ENCODE measurements around the gene ANKMY1.

The ANKMY1 gene

DNA sequence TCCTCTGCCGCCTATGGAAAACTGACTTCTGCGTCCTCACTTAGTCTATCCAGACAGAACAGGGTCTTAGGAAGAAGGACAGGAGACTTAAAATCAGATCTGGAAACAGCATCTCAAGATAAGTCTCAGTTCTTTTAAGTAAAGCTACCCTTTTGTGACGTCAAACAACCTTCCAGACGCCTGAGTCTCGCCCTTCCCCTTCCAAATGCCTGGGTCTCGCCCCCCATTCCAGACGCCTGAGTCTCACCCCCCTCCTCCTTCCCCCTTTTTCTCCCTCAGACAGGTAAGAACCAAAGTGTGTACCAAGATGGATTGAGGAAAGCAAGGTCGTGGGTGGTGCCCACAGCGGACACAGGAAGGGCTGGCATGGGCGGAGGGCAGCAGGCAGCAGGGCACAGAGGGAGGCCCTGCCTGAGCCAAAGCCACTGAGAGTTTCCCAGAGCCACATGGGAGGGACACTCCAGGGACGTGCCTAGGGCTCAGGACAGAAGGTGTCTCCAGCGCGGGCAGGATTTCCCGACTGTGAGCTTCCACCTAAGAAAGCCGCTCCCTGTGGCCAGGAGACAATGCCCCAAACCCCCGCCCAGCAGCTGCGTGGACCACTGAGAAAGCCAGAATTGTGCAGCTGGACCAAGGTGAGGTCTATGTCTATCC, 51.3 kb downstream of the ANKMY1 start:
- H2AFZ ChIP-seq (ENCODE audit: low read length): no peak overlapping the region
- no peak for TF ChIP-seq EZH2phosphoT487 (IDR thresholded peaks at IDR 0.05; ENCODE audit: borderline replicate concordance)
- TF ChIP-seq, protein P1, sequence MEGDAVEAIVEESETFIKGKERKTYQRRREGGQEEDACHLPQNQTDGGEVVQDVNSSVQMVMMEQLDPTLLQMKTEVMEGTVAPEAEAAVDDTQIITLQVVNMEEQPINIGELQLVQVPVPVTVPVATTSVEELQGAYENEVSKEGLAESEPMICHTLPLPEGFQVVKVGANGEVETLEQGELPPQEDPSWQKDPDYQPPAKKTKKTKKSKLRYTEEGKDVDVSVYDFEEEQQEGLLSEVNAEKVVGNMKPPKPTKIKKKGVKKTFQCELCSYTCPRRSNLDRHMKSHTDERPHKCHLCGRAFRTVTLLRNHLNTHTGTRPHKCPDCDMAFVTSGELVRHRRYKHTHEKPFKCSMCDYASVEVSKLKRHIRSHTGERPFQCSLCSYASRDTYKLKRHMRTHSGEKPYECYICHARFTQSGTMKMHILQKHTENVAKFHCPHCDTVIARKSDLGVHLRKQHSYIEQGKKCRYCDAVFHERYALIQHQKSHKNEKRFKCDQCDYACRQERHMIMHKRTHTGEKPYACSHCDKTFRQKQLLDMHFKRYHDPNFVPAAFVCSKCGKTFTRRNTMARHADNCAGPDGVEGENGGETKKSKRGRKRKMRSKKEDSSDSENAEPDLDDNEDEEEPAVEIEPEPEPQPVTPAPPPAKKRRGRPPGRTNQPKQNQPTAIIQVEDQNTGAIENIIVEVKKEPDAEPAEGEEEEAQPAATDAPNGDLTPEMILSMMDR (conservative IDR thresholded peaks at IDR 0.05; ENCODE audit: low read length): no peak
- H3K9me3 ChIP-seq (ENCODE audit: insufficient read depth, low read depth, low read length): no peaks in the 10 kb centered on the region
- H3K4me1 ChIP-seq (ENCODE audit: insufficient read depth, low read length, poor library complexity, severe bottlenecking): no peaks in the 10 kb centered on the region
- no peak overlapping the region for H3K4me3 ChIP-seq (ENCODE audit: low read length, poor library complexity, severe bottlenecking)
- no peaks in the 10 kb centered on the region for H3K9me2 ChIP-seq (replicated peaks; ENCODE audit: low read depth, low read length)
- no peaks in the 10 kb centered on the region for H3K27me3 ChIP-seq (ENCODE audit: insufficient read depth, low read length, poor library complexity, severe bottlenecking)
- no peaks in the 10 kb centered on the region for H3K79me2 ChIP-seq (ENCODE audit: insufficient read depth, low read length)
- H3F3A ChIP-seq (ENCODE audit: low read depth): no peaks in the 10 kb centered on the region
- no peak overlapping the region for H3K9ac ChIP-seq (ENCODE audit: low read depth, low read length, poor library complexity, severe bottlenecking)
- H3K4me2 ChIP-seq (ENCODE audit: low read depth, low read length, poor library complexity, severe bottlenecking): no peak overlapping the region
- no peaks in the 10 kb centered on the region for H3K36me3 ChIP-seq (ENCODE audit: insufficient read depth, low read length)
- H4K20me1 ChIP-seq (ENCODE audit: insufficient read depth, low read length, poor library complexity, severe bottlenecking): no peaks in the 10 kb centered on the region

DNA sequence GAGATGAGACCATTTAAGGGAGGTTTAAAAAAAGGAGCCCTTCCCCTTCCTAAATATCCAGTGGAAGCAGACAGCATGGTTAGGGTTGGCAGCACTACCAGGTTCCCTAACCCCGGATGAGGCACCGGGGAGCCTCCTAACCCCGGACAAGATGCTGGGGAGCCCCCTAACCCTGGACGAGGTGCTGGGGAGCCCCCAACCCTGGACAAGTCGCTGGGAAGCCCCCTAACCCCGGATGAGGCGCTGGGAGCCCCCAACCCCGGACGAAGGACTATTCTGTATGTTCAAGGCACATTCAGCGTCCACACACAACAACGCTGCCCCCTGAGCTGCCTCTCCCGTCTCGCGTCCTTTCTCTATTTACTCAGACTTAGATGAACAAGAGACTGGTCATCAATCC, 51.9 kb downstream of the ANKMY1 start:
- no peak for TF ChIP-seq EZH2phosphoT487 (IDR thresholded peaks at IDR 0.05; ENCODE audit: borderline replicate concordance)
- TF ChIP-seq, protein P1 (conservative IDR thresholded peaks at IDR 0.05; ENCODE audit: low read length): no peak
- H3K4me2 ChIP-seq (ENCODE audit: low read depth, low read length, poor library complexity, severe bottlenecking): no peak overlapping the region

DNA sequence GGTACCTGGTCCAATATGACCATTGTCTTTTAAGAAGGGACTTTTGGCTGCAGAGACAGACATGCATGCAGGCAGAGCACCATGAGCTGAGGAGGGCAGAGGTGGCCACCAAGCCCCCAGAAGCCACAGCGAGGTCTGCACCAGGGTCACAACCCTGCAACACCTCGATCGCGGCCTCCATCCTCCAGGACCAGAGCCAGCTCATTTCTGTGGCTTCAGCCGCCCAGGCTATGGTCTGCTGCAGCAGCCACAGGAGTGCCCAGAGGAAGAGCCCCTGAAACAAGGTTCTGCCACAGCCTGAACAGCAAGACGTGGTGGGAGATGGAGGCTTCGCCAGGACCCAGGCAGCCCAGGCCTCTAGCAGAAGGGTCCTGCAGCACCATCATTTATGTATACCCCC, 53.9 kb downstream of the ANKMY1 start:
- TF ChIP-seq EZH2phosphoT487 (IDR thresholded peaks at IDR 0.05; ENCODE audit: borderline replicate concordance): no peak
- TF ChIP-seq, protein P1 (conservative IDR thresholded peaks at IDR 0.05; ENCODE audit: low read length): no peak
- H3K36me3 ChIP-seq (ENCODE audit: insufficient read depth, low read length): no peaks in the 10 kb centered on the region
- H3K9me3 ChIP-seq (ENCODE audit: insufficient read depth, low read depth, low read length): no peaks in the 10 kb centered on the region
- H3K4me3 ChIP-seq (ENCODE audit: low read length, poor library complexity, severe bottlenecking): no peak overlapping the region
- no peaks in the 10 kb centered on the region for H3K79me2 ChIP-seq (ENCODE audit: insufficient read depth, low read length)
- H3K9me2 ChIP-seq (replicated peaks; ENCODE audit: low read depth, low read length): no peaks in the 10 kb centered on the region
- no peaks in the 10 kb centered on the region for H3K27me3 ChIP-seq (ENCODE audit: insufficient read depth, low read length, poor library complexity, severe bottlenecking)
- H4K20me1 ChIP-seq (ENCODE audit: insufficient read depth, low read length, poor library complexity, severe bottlenecking): no peaks in the 10 kb centered on the region
- H3F3A ChIP-seq (ENCODE audit: low read depth): no peaks in the 10 kb centered on the region
- H3K4me2 ChIP-seq (ENCODE audit: low read depth, low read length, poor library complexity, severe bottlenecking): no peak overlapping the region
- H3K9ac ChIP-seq (ENCODE audit: low read depth, low read length, poor library complexity, severe bottlenecking): no peak overlapping the region
- no peak overlapping the region for H2AFZ ChIP-seq (ENCODE audit: low read length)
- no peaks in the 10 kb centered on the region for H3K4me1 ChIP-seq (ENCODE audit: insufficient read depth, low read length, poor library complexity, severe bottlenecking)

More for the DNA sequence above, 51.9 kb downstream of the ANKMY1 start:
- Histone ChIP-seq H3K9me2 (replicated peaks; ENCODE audit: low read depth, low read length) (no peaks in the 10 kb centered on the region), H3F3A (ENCODE audit: low read depth) (no peaks in the 10 kb centered on the region), H3K79me2 (ENCODE audit: insufficient read depth, low read length) (no peaks in the 10 kb centered on the region), H3K36me3 (ENCODE audit: insufficient read depth, low read length) (no peaks in the 10 kb centered on the region), H3K4me3 (ENCODE audit: low read length, poor library complexity, severe bottlenecking) (no peak overlapping the region), H3K9me3 (ENCODE audit: insufficient read depth, low read depth, low read length) (no peaks in the 10 kb centered on the region), H3K4me1 (ENCODE audit: insufficient read depth, low read length, poor library complexity, severe bottlenecking) (no peaks in the 10 kb centered on the region), H2AFZ (ENCODE audit: low read length) (no peak overlapping the region), H3K27me3 (ENCODE audit: insufficient read depth, low read length, poor library complexity, severe bottlenecking) (no peaks in the 10 kb centered on the region), H3K9ac (ENCODE audit: low read depth, low read length, poor library complexity, severe bottlenecking) (no peak overlapping the region), H4K20me1 (ENCODE audit: insufficient read depth, low read length, poor library complexity, severe bottlenecking) (no peaks in the 10 kb centered on the region)
